HG03460 (cell line): Measurements from ENCODE around the gene CYP24A1.
A peak's percentile ranks its signal among the peaks of the same experiment; 100 is the strongest.

ENCODE experiments used
- ATAC-seq: cut with Tn5 transposase; IDR thresholded peaks from one replicate; pipeline ENCODE4 v1.9.1; 2021; ENCODE audit not compliant: unreplicated experiment

Gene CYP24A1

GRCh38 chr20:54203281-54203680, 29.5 kb upstream of the CYP24A1 start:
- ATAC-seq, result no peak

- no peak for ATAC-seq
Observed at GRCh38 chr20:54201268-54201846, 27.6 kb upstream of the CYP24A1 start.

- no peak for ATAC-seq
Observed at GRCh38 chr20:54200487-54201267, 26.9 kb upstream of the CYP24A1 start.

- ATAC-seq, result peak; percentile 68
Observed at GRCh38 chr20:54199721-54200176, 26.0 kb upstream of the CYP24A1 start.

- ATAC-seq, result no peak
Observed at GRCh38 chr20:54199283-54199682, 25.5 kb upstream of the CYP24A1 start.

- ATAC-seq, result no peak
Observed at GRCh38 chr20:54197621-54198604, 24.1 kb upstream of the CYP24A1 start.

- ATAC-seq, result no peak
Observed at GRCh38 chr20:54195483-54196472, 22.0 kb upstream of the CYP24A1 start.

GRCh38 chr20:54194724-54195438, 21.1 kb upstream of the CYP24A1 start:
- ATAC-seq, result no peak

GRCh38 chr20:54193817-54194216, 20.0 kb upstream of the CYP24A1 start:
- no peak for ATAC-seq

- no peak for ATAC-seq
Observed at GRCh38 chr20:54190217-54190616, 16.4 kb upstream of the CYP24A1 start.

- no peak for ATAC-seq
Observed at GRCh38 chr20:54189630-54190029, 15.8 kb upstream of the CYP24A1 start.

- no peak for ATAC-seq
Observed at GRCh38 chr20:54188132-54188849, 14.5 kb upstream of the CYP24A1 start.

- ATAC-seq, result no peak
Observed at GRCh38 chr20:54184904-54185626, 11.3 kb upstream of the CYP24A1 start.

- no peak for ATAC-seq
Observed at GRCh38 chr20:54184071-54184470, 10.3 kb upstream of the CYP24A1 start.

GRCh38 chr20:54180931-54181330, 7.1 kb upstream of the CYP24A1 start:
- ATAC-seq, result no peak

- ATAC-seq, result no peak
Observed at GRCh38 chr20:54179946-54180345, 6.2 kb upstream of the CYP24A1 start.

- ATAC-seq, result no peak
Observed at GRCh38 chr20:54178256-54178655, 4.5 kb upstream of the CYP24A1 start.

- no peak for ATAC-seq
Observed at GRCh38 chr20:54177378-54177777, 3.6 kb upstream of the CYP24A1 start.
